ENCODE data around the gene LMNTD1.
"Not testable (repeated sequence)": the region's sequence is repeated elsewhere in the genome, so short reads cannot be mapped to it uniquely, and the experiment has no call there.

LMNTD1 gene

DNA sequence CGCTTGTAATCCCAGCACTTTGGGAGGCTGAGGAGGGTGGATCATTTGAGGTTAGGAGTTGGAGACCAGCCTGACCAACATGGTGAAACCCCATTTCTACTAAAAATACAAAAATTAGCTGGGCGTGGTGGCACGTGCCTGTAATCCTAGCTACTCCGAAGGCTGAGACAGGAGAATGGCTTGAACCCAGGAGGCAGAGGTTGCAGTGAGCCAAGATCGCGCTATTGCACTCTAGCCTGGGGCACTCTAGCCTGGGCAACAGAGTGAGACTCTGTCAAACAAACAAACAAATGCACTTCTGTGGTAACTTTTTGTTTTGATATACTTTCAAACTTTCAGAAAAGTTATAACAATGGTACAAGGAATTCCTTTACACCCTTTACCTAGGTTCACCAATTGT lies 126.3 kb downstream of the LMNTD1 start:
- DNase-seq: not testable (repeated sequence)
